HepG2 (cell line): Measurements from ENCODE around the gene SYNE1. TPM values are rescaled to one million over a fixed set of nuclear protein-coding genes. Genes with fewer than 3 reads are reported as not detected.

Source experiments
- ATAC-seq: fragments of 200-7000 bp; cut with Tn5 transposase; 3 replicates; pipeline ENCODE4 v1.9.1; 2020; ENCODE audit warnings: mild to moderate bottlenecking, moderate library complexity
- BruUV-seq: library from RNA; stranded (reverse); fragments of 400-500 nt; replicated peaks from 2 replicates; lab custom pipeline; 2021; lab: Mats Ljungman, UMichigan
- CTCF ChIA-PET: fragments of 300-600 bp; formaldehyde crosslinking; extraction: SDS; loops from one replicate; lab custom pipeline; 2021; ENCODE audit warnings: low total read pairs, inconsistent platforms, low intra/inter-chr PET ratio; lab: Yijun Ruan, JAX
- POLR2A ChIA-PET: fragments of 350-600 bp; sonication (Branson Sonifier 250); formaldehyde crosslinking; loops from one replicate; lab custom pipeline; 2020; ENCODE audit warnings: antibody characterized with exemption, inconsistent platforms; lab: Yijun Ruan, JAX
- DNase-seq: peaks from one replicate; pipeline ENCODE4 v3.0.0-alpha.2; 2015; ENCODE audit warnings: low spot score
- FAIRE-seq: peaks from 3 replicates; lab custom pipeline; 2011; peaks lifted over from hg19 to GRCh38; lab: Jason Lieb, UNC
- H2AFZ ChIP-seq: one replicate; pipeline ENCODE4 v1.6.1; 2011; ENCODE audit warnings: low read length, inconsistent platforms
- H3K27ac ChIP-seq: fragments of 300-600 bp; 3 replicates; pipeline ENCODE4 v1.8.0; 2011; ENCODE audit warnings: mixed run types, mild to moderate bottlenecking, mixed read lengths, low read length, inconsistent platforms; ENCODE audit not compliant: insufficient read depth; ENCODE audit errors: extremely low read length
- H3K27me3 ChIP-seq, 2 experiments: fragments of 200-600 bp in 1 of 2; 2 replicates in 1 of 2; 3 replicates in 1 of 2; pipeline versions ENCODE4 v1.6.0 to v1.8.0; 2011; ENCODE audit warnings: low read length in 2 of 2, mild to moderate bottlenecking in 2 of 2, moderate library complexity in 2 of 2, inconsistent platforms in 1 of 2; ENCODE audit not compliant: insufficient read depth in 2 of 2, control insufficient read depth in 1 of 2
- H3K36me3 ChIP-seq, 2 experiments: fragments of 200-600 bp in 1 of 2; replicated peaks in 1 of 2; 2 replicates in 1 of 2; 3 replicates in 1 of 2; pipeline versions ENCODE4 v1.5.1 to v1.8.0; 2011; ENCODE audit warnings: low read length in 2 of 2, inconsistent platforms in 1 of 2; ENCODE audit not compliant: insufficient read depth in 2 of 2, control insufficient read depth in 1 of 2
- H3K4me1 ChIP-seq: 2 replicates; pipeline ENCODE4 v1.5.1; 2012; ENCODE audit warnings: low read length, inconsistent platforms; ENCODE audit not compliant: insufficient read depth
- H3K4me2 ChIP-seq: 2 replicates; pipeline ENCODE4 v1.6.0; 2011; ENCODE audit warnings: low read depth, low read length, inconsistent platforms
- H3K4me3 ChIP-seq, 3 experiments: fragments of 200-600 bp in 1 of 3; sonication (generic), shearing (Covaris generic) in 1 of 3; replicated peaks in 1 of 3; 2 replicates each; pipeline ENCODE4 v1.5.1; 2011 to 2016; ENCODE audit warnings: low read length in 3 of 3, inconsistent platforms in 2 of 3, low read depth in 2 of 3, mild to moderate bottlenecking in 2 of 3, control low read depth in 1 of 3, mixed read lengths in 1 of 3; ENCODE audit not compliant: insufficient read depth in 1 of 3
- H3K79me2 ChIP-seq: one replicate; pipeline ENCODE4 v1.6.1; 2011; ENCODE audit warnings: low read length, inconsistent platforms; ENCODE audit not compliant: insufficient read depth
- H3K9ac ChIP-seq: 2 replicates; pipeline ENCODE4 v1.6.0; 2011; ENCODE audit warnings: mild to moderate bottlenecking, low read depth, low read length, inconsistent platforms; ENCODE audit not compliant: insufficient read depth
- H3K9me3 ChIP-seq: 2 replicates; pipeline ENCODE4 v1.5.1; 2012; ENCODE audit warnings: mild to moderate bottlenecking, low read length
- H4K20me1 ChIP-seq: 2 replicates; pipeline ENCODE4 v1.6.0; 2011; ENCODE audit warnings: inconsistent platforms, mild to moderate bottlenecking, low read length, moderate library complexity; ENCODE audit not compliant: insufficient read depth
- HINFP ChIP-seq: sonication (generic); formaldehyde crosslinking; IDR thresholded peaks from 2 replicates; pipeline ENCODE4 v1.4.0; 2020; ENCODE audit warnings: low read depth, mild to moderate bottlenecking, missing genetic modification reagents
- HNF4A ChIP-seq: sonication (generic); formaldehyde crosslinking; IDR thresholded peaks from 2 replicates; pipeline ENCODE4 v1.4.0; 2020; ENCODE audit warnings: missing genetic modification reagents
- HNRNPK ChIP-seq: fragments of 200-400 bp; formaldehyde crosslinking; IDR thresholded peaks from 2 replicates; pipeline ENCODE4 v1.6.1; 2018; ENCODE audit warnings: low read length, low read depth, moderate library complexity, mild to moderate bottlenecking; ENCODE audit not compliant: poor library complexity, severe bottlenecking
- MIER2 ChIP-seq: IDR thresholded peaks from 2 replicates; pipeline ENCODE4 v1.6.1; 2016; ENCODE audit warnings: missing biosample characterization, missing genetic modification reagents
- ONECUT2 ChIP-seq: sonication (generic); formaldehyde crosslinking; IDR thresholded peaks from 2 replicates; pipeline ENCODE4 v1.4.0; 2020; ENCODE audit warnings: missing genetic modification reagents
- REL ChIP-seq: sonication (generic); formaldehyde crosslinking; conservative IDR thresholded peaks from 2 replicates; pipeline ENCODE4 v1.8.0; 2022; ENCODE audit warnings: mild to moderate bottlenecking, missing genetic modification reagents, moderate library complexity
- SNAPC2 ChIP-seq: sonication (generic); formaldehyde crosslinking; IDR thresholded peaks from 2 replicates; pipeline ENCODE4 v1.8.1; 2022; ENCODE audit warnings: mild to moderate bottlenecking, missing genetic modification reagents
- SOX6 ChIP-seq, 2 experiments: fragments of 450-650 bp in 1 of 2; sonication (generic) in 1 of 2; formaldehyde crosslinking in 1 of 2; IDR thresholded peaks; 2 replicates each; pipeline versions ENCODE4 v1.4.0 to v1.6.1; 2017 to 2020; ENCODE audit warnings: antibody characterized with exemption in 1 of 2, mild to moderate bottlenecking in 1 of 2, missing genetic modification reagents in 1 of 2
- U2AF2 ChIP-seq: fragments of 200-400 bp; formaldehyde crosslinking; IDR thresholded peaks from 2 replicates; pipeline ENCODE4 v1.6.1; 2017; ENCODE audit warnings: low read depth, mild to moderate bottlenecking, low read length
- ZC3H13 ChIP-seq: sonication (generic); formaldehyde crosslinking; IDR thresholded peaks from 2 replicates; pipeline ENCODE4 v1.8.1; 2023; ENCODE audit warnings: mild to moderate bottlenecking, missing genetic modification reagents, moderate library complexity
- ZNF235 ChIP-seq: sonication (generic); formaldehyde crosslinking; IDR thresholded peaks from 2 replicates; pipeline ENCODE4 v1.8.1; 2023; ENCODE audit warnings: mild to moderate bottlenecking, missing genetic modification reagents, borderline replicate concordance
- ZNF282 ChIP-seq: fragments of 450-650 bp; IDR thresholded peaks from 2 replicates; pipeline ENCODE4 v1.6.1; 2018; ENCODE audit not compliant: partially characterized antibody
- ZNF510 ChIP-seq: sonication (generic); formaldehyde crosslinking; IDR thresholded peaks from 2 replicates; pipeline ENCODE4 v1.4.0; 2020; ENCODE audit warnings: low read depth, mild to moderate bottlenecking, missing genetic modification reagents
- ZNF792 ChIP-seq: IDR thresholded peaks from 2 replicates; pipeline ENCODE4 v1.6.1; 2016
- WGBS: methylation state at CpG from one replicate; pipeline ENCODE4 v1.1.6; 2017; ENCODE audit warnings: low lambda C conversion rate; 5-methylcytosine and 5-hydroxymethylcytosine counted together
- in situ Hi-C: cut with HindIII; loops from 2 replicates; pipeline ENCODE4 v1.10.0; 2017; ENCODE audit warnings: low pct_unique_long_range_greater_than_20kb; ENCODE audit not compliant: extremely low pct_ligation_motif_present
- intact Hi-C: fragments of 100-400 bp; cut with micrococcal nuclease; formaldehyde crosslinking; loops from one replicate; pipeline ENCODE4 v1.10.0; 2022; ENCODE audit not compliant: unreplicated experiment
- polyA plus RNA-seq, 8 experiments: library from polyadenylated mRNA; depleted of rRNA in 3 of 8; stranded (reverse) in 7 of 8; unstranded in 1 of 8; fragments of >200 nt; fragmentation: Illumina TruSeq in 4 of 8; extraction: Trizol in 4 of 8; gene quantifications; 2 replicates each; pipeline versions ENCODE4 v1.2.1 to v1.2.3, GENCODE V29; 2011 to 2016; ENCODE audit warnings: low read depth in 4 of 8, missing spikeins in 1 of 8, mixed read lengths in 1 of 8; ENCODE audit not compliant: insufficient read depth in 1 of 8
- total RNA-seq, 5 experiments: library from RNA; depleted of rRNA; stranded (reverse); fragments of >200 nt; fragmentation: Illumina TruSeq; extraction: Trizol; gene quantifications; 2 replicates each; pipeline ENCODE4 v1.2.3, GENCODE V29; 2016; ENCODE audit warnings: low read depth in 1 of 5
- TF ChIP-seq, protein P1 (sequence below): sonication (generic); formaldehyde crosslinking; IDR thresholded peaks from 2 replicates; pipeline ENCODE4 v1.5.1; 2020; ENCODE audit warnings: missing genetic modification reagents, mild to moderate bottlenecking, borderline replicate concordance

The SYNE1 gene
- total and polyA plus RNA-seq, 2 of the 13 experiments (the other 11 are each of a cell fraction or from before 2014, with no cell fraction given) = 5.5 to 15.9 TPM

- BruUV-seq = no TSS peak
- no peaks in the 10 kb centered on the region for H3K36me3 ChIP-seq
- in situ Hi-C loops = no loop called here
- H3K9ac ChIP-seq = no peak overlapping the region
- ATAC-seq (no peak), DNase-seq (no peak)
- CTCF ChIA-PET = no interaction called here
- no peak for TF ChIP-seq REL
- no peak for TF ChIP-seq SOX6 (IDR thresholded peaks at IDR 0.05)
- TF ChIP-seq SOX6 (CRISPR knock-in tag; IDR thresholded peaks at IDR 0.05) = no peak
- no peak for TF ChIP-seq HNF4A (CRISPR knock-in tag)
- TF ChIP-seq, all 625 proteins: peak for 0
- POLR2A ChIA-PET = no interaction called here
- intact Hi-C loops = no loop called here
- Histone ChIP-seq H3K27ac (no peak overlapping the region), H3K27me3 (peaks cover 0 to 3% of the 10 kb centered on the region in 2 experiments; a peak in 1 of 5 replicates), H3K79me2 (no peaks in the 10 kb centered on the region), H2AFZ (no peak overlapping the region), H3K9me3 (no peaks in the 10 kb centered on the region), H4K20me1 (no peaks in the 10 kb centered on the region; the same call in 1 of the 2 replicates), H3K4me1 (no peaks in the 10 kb centered on the region), H3K4me3 (no peak overlapping the region), H3K4me2 (no peak overlapping the region)
- no peak for FAIRE-seq
- 0% methylated on average over 3 of the region's 3 CpGs for WGBS
Observed at GRCh38 chr6:152651986-152652385, 14.8 kb upstream of the SYNE1 start.

- ATAC-seq (no peak), FAIRE-seq (no peak), DNase-seq (no peak)
- Histone ChIP-seq H3K27ac (no peak overlapping the region), H3K4me1 (no peaks in the 10 kb centered on the region), H3K36me3 (no peaks in the 10 kb centered on the region), H2AFZ (no peak overlapping the region), H3K9me3 (no peaks in the 10 kb centered on the region), H4K20me1 (no peaks in the 10 kb centered on the region; the same call in 1 of the 2 replicates), H3K79me2 (no peaks in the 10 kb centered on the region), H3K9ac (no peak overlapping the region), H3K4me3 (no peak overlapping the region), H3K27me3 (peaks cover 0 to 3% of the 10 kb centered on the region in 2 experiments; a peak in 1 of 5 replicates), H3K4me2 (no peak overlapping the region)
- intact Hi-C loops = no loop called here
- 3% methylated on average over 2 of the region's 2 CpGs for WGBS
- in situ Hi-C loops = no loop called here
- ChIA-PET POLR2A (no interaction called here), CTCF (no interaction called here)
- BruUV-seq = no TSS peak
- no peak for TF ChIP-seq ZNF792 (CRISPR knock-in tag)
- TF ChIP-seq HNRNPK = no peak
- TF ChIP-seq ONECUT2 = no peak
- TF ChIP-seq ZNF235 = no peak
- no peak for TF ChIP-seq ZC3H13 (CRISPR knock-in tag)
- no peak for TF ChIP-seq SNAPC2
- TF ChIP-seq U2AF2 = no peak
- no peak for TF ChIP-seq ZNF282
- TF ChIP-seq HINFP (CRISPR knock-in tag) = no peak
- TF ChIP-seq ZNF510 (CRISPR knock-in tag) = no peak
- TF ChIP-seq, protein P1, sequence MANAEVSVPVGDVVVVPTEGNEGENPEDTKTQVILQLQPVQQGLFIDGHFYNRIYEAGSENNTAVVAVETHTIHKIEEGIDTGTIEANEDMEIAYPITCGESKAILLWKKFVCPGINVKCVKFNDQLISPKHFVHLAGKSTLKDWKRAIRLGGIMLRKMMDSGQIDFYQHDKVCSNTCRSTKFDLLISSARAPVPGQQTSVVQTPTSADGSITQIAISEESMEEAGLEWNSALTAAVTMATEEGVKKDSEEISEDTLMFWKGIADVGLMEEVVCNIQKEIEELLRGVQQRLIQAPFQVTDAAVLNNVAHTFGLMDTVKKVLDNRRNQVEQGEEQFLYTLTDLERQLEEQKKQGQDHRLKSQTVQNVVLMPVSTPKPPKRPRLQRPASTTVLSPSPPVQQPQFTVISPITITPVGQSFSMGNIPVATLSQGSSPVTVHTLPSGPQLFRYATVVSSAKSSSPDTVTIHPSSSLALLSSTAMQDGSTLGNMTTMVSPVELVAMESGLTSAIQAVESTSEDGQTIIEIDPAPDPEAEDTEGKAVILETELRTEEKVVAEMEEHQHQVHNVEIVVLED = no peak
- TF ChIP-seq MIER2 = no peak
Observed at GRCh38 chr6:152648105-152648504, 10.9 kb upstream of the SYNE1 start.
